ENCODE measurements around the gene CLSTN2. TPM values are rescaled to one million over a fixed set of nuclear protein-coding genes. Genes with fewer than 3 reads are reported as not detected.

CLSTN2 gene
- total and polyA plus RNA-seq, 3 donors from 2014 or later = 3.1 to 5.7 (median 3.8) TPM

- no peaks in the 10 kb centered on the region for H3K27me3 ChIP-seq
- TF ChIP-seq CTCF (IDR thresholded peaks at IDR 0.05) (no peak), POLR2A (IDR thresholded peaks at IDR 0.05) (no peak)
- H3K9me3 ChIP-seq = no peaks in the 10 kb centered on the region
- no peak overlapping the region for H3K27ac ChIP-seq
- DNase-seq = no peak
- intact Hi-C loops (cut with DNase I; ENCODE audit: low total_unique reads) = no loop called here
- 90 to 93% methylated on average over 4 of the region's 4 CpGs for WGBS, 2 donors
- H3K4me3 ChIP-seq = no peak overlapping the region
- no peaks in the 10 kb centered on the region for H3K4me1 ChIP-seq
- no peaks in the 10 kb centered on the region for H3K36me3 ChIP-seq (ENCODE audit: low read depth, missing control alignments)
Observed at GRCh38 chr3:140056047-140056446, 121.1 kb downstream of the CLSTN2 start.

GRCh38 chr3:140061211-140061610 lies 126.2 kb downstream of the CLSTN2 start:
- H3K27ac ChIP-seq = no peak overlapping the region
- H3K36me3 ChIP-seq (ENCODE audit: low read depth, missing control alignments) = no peaks in the 10 kb centered on the region
- peaks cover 4% of the 10 kb centered on the region for H3K4me1 ChIP-seq
- WGBS, 2 donors = 51 to 71% methylated on average over 2 of the region's 2 CpGs
- no peaks in the 10 kb centered on the region for H3K9me3 ChIP-seq
- H3K27me3 ChIP-seq = no peaks in the 10 kb centered on the region
- no peak for TF ChIP-seq POLR2A (IDR thresholded peaks at IDR 0.05)
- TF ChIP-seq CTCF (IDR thresholded peaks at IDR 0.05) = no peak
- no peak overlapping the region for H3K4me3 ChIP-seq
- intact Hi-C loops (cut with DNase I; ENCODE audit: low total_unique reads) = no loop called here
- DNase-seq = no peak

GRCh38 chr3:140062461-140062860 lies 127.5 kb downstream of the CLSTN2 start:
- Histone ChIP-seq H3K27ac (no peak overlapping the region), H3K9me3 (no peaks in the 10 kb centered on the region), H3K36me3 (ENCODE audit: low read depth, missing control alignments) (no peaks in the 10 kb centered on the region), H3K4me3 (no peak overlapping the region), H3K27me3 (no peaks in the 10 kb centered on the region), H3K4me1 (peaks cover 4% of the 10 kb centered on the region)
- intact Hi-C loops (cut with DNase I; ENCODE audit: low total_unique reads) = no loop called here
- no peak for DNase-seq
- TF ChIP-seq POLR2A (IDR thresholded peaks at IDR 0.05) = no peak
- TF ChIP-seq CTCF (IDR thresholded peaks at IDR 0.05) = no peak

GRCh38 chr3:140067487-140067886 lies 132.5 kb downstream of the CLSTN2 start:
- TF ChIP-seq CTCF (IDR thresholded peaks at IDR 0.05) (no peak), POLR2A (IDR thresholded peaks at IDR 0.05) (no peak)
- DNase-seq = no peak
- intact Hi-C loops (cut with DNase I; ENCODE audit: low total_unique reads) = no loop called here
- no peaks in the 10 kb centered on the region for H3K9me3 ChIP-seq
- no peak overlapping the region for H3K27ac ChIP-seq
- H3K4me1 ChIP-seq = no peaks in the 10 kb centered on the region
- no peaks in the 10 kb centered on the region for H3K36me3 ChIP-seq (ENCODE audit: low read depth, missing control alignments)
- WGBS, 2 donors = 80 to 84% methylated on average over 3 of the region's 3 CpGs
- H3K27me3 ChIP-seq = no peaks in the 10 kb centered on the region
- H3K4me3 ChIP-seq = no peak overlapping the region

GRCh38 chr3:140068494-140069017 lies 133.6 kb downstream of the CLSTN2 start:
- no peak for TF ChIP-seq CTCF (IDR thresholded peaks at IDR 0.05)
- TF ChIP-seq POLR2A (IDR thresholded peaks at IDR 0.05) = no peak
- Histone ChIP-seq H3K27me3 (no peaks in the 10 kb centered on the region), H3K27ac (no peak overlapping the region), H3K4me3 (no peak overlapping the region), H3K36me3 (ENCODE audit: low read depth, missing control alignments) (no peaks in the 10 kb centered on the region), H3K9me3 (no peaks in the 10 kb centered on the region), H3K4me1 (no peaks in the 10 kb centered on the region)
- intact Hi-C loops (cut with DNase I; ENCODE audit: low total_unique reads) = no loop called here
- no peak for DNase-seq
